NCI-H2107 treated with DMSO at 0.1 percent for 48 hours (cell line): ENCODE results near the gene PHYH.

Experiments used
- DNase-seq: peaks from one replicate; lab custom pipeline; 2025; ENCODE audit not compliant: unreplicated experiment; lab: John Stamatoyannopoulos, UW

The PHYH gene

GRCh38 chr10:13231190-13231589, 68.7 kb downstream of the PHYH start:
- DNase-seq, result no peak
